ENCODE measurements around the gene SLC25A45.

Gene SLC25A45

GRCh38 chr11:65418681-65419459 lies 36.4 kb upstream of the SLC25A45 start:
- Histone ChIP-seq H2BK120ac (ENCODE audit: insufficient read depth, low read length, poor library complexity) (peak overlapping the region; percentile 89), H2BK12ac (ENCODE audit: low read length) (peak overlapping the region; percentile 87), H3K9ac (ENCODE audit: low read length) (peak overlapping the region; percentile 28), H3K9me3 (ENCODE audit: insufficient read depth, low read depth, low read length) (no peaks in the 10 kb centered on the region), H3K14ac (ENCODE audit: low read length) (peak overlapping the region; percentile 80), H2AFZ (ENCODE audit: insufficient read depth, low read length, poor library complexity) (peak overlapping the region; percentile 33), H3K36me3 (ENCODE audit: control insufficient read depth in 1 of 2, insufficient read depth in 2 of 2, low read length in 2 of 2) (peaks cover 0 to 3% of the 10 kb centered on the region in 2 experiments), H3K4me1 (ENCODE audit: control insufficient read depth in 1 of 2, insufficient read depth in 2 of 2, low read length in 2 of 2) (peaks cover 46 to 61% of the 10 kb centered on the region in 2 experiments), H4K91ac (ENCODE audit: low read depth, low read length) (peak overlapping the region; percentile 100), H4K8ac (ENCODE audit: low read depth, low read length) (peak overlapping the region; percentile 82), H3K27ac (ENCODE audit: low read depth, low read length) (peak overlapping the region; percentile 97), H3K4me3 (ENCODE audit: low read depth, low read length) (no peak overlapping the region), H3K27me3 (ENCODE audit: insufficient read depth, low read length) (no peaks in the 10 kb centered on the region), H4K12ac (ENCODE audit: low read depth, low read length) (peak overlapping the region; percentile 45), H3K79me2 (ENCODE audit: control insufficient read depth, insufficient read depth, low read length, poor library complexity) (peaks cover 36% of the 10 kb centered on the region), H3K4ac (ENCODE audit: low read depth, low read length) (peak overlapping the region; percentile 80), H3K23ac (ENCODE audit: low read length) (no peak overlapping the region), H3K18ac (ENCODE audit: low read length) (peak overlapping the region; percentile 92), H2BK5ac (ENCODE audit: low read depth, low read length, poor library complexity) (peak overlapping the region; percentile 93), H2AK5ac (ENCODE audit: low read length) (peak overlapping the region; percentile 79), H3K79me1 (ENCODE audit: low read length) (peaks cover 57% of the 10 kb centered on the region), H3K4me2 (ENCODE audit: low read length) (peak overlapping the region; percentile 28)
- peak; percentile 94 to 95 for DNase-seq
- WGBS (ENCODE audit: extremely low coverage, insufficient coverage, insufficient read length): no CpG with 5 or more reads among the region's 15 CpGs

GRCh38 chr11:65418431-65418680 lies 35.9 kb upstream of the SLC25A45 start:
- WGBS (ENCODE audit: extremely low coverage, insufficient coverage, insufficient read length): no CpG with 5 or more reads among the region's 4 CpGs
- Histone ChIP-seq H3K9me3 (ENCODE audit: insufficient read depth, low read depth, low read length) (no peaks in the 10 kb centered on the region), H4K91ac (ENCODE audit: low read depth, low read length) (peak overlapping the region; percentile 100)

GRCh38 chr11:65417702-65418430 lies 35.4 kb upstream of the SLC25A45 start:
- Histone ChIP-seq H3K4ac (ENCODE audit: low read depth, low read length) (peak overlapping the region; percentile 7), H4K8ac (ENCODE audit: low read depth, low read length) (peak overlapping the region; percentile 5), H3K79me2 (ENCODE audit: control insufficient read depth, insufficient read depth, low read length, poor library complexity) (peaks cover 26% of the 10 kb centered on the region), H3K79me1 (ENCODE audit: low read length) (peaks cover 50% of the 10 kb centered on the region), H2AFZ (ENCODE audit: insufficient read depth, low read length, poor library complexity) (no peak overlapping the region), H3K23ac (ENCODE audit: low read length) (no peak overlapping the region), H3K4me1 (ENCODE audit: control insufficient read depth in 1 of 2, insufficient read depth in 2 of 2, low read length in 2 of 2) (peaks cover 40 to 51% of the 10 kb centered on the region in 2 experiments), H3K9ac (ENCODE audit: low read length) (no peak overlapping the region), H2AK5ac (ENCODE audit: low read length) (peak overlapping the region; percentile 56), H3K4me3 (ENCODE audit: low read depth, low read length) (peak overlapping the region; percentile 13), H3K27me3 (ENCODE audit: insufficient read depth, low read length) (no peaks in the 10 kb centered on the region), H3K9me3 (ENCODE audit: insufficient read depth, low read depth, low read length) (no peaks in the 10 kb centered on the region), H4K12ac (ENCODE audit: low read depth, low read length) (no peak overlapping the region), H4K91ac (ENCODE audit: low read depth, low read length) (peak overlapping the region; percentile 100), H3K4me2 (ENCODE audit: low read length) (peak overlapping the region; percentile 20), H3K14ac (ENCODE audit: low read length) (peak overlapping the region; percentile 34), H2BK12ac (ENCODE audit: low read length) (peak overlapping the region; percentile 48), H3K36me3 (ENCODE audit: control insufficient read depth in 1 of 2, insufficient read depth in 2 of 2, low read length in 2 of 2) (peaks cover 5 to 8% of the 10 kb centered on the region in 2 experiments), H3K18ac (ENCODE audit: low read length) (peak overlapping the region; percentile 41), H2BK120ac (ENCODE audit: insufficient read depth, low read length, poor library complexity) (peak overlapping the region; percentile 33), H2BK5ac (ENCODE audit: low read depth, low read length, poor library complexity) (peak overlapping the region; percentile 93), H3K27ac (ENCODE audit: low read depth, low read length) (peak overlapping the region; percentile 97)
- no CpG with 5 or more reads among the region's 19 CpGs for WGBS (ENCODE audit: extremely low coverage, insufficient coverage, insufficient read length)
- peak in 1 of 2 donors; percentile 47 for DNase-seq

More at GRCh38 chr11:65418431-65418680, 35.9 kb upstream of the SLC25A45 start:
- Histone ChIP-seq H4K12ac (ENCODE audit: low read depth, low read length) (no peak overlapping the region), H3K4me2 (ENCODE audit: low read length) (peak overlapping the region; percentile 28), H3K23ac (ENCODE audit: low read length) (no peak overlapping the region), H4K8ac (ENCODE audit: low read depth, low read length) (peak overlapping the region; percentile 82), H3K79me2 (ENCODE audit: control insufficient read depth, insufficient read depth, low read length, poor library complexity) (peaks cover 31% of the 10 kb centered on the region), H3K27me3 (ENCODE audit: insufficient read depth, low read length) (no peaks in the 10 kb centered on the region), H2BK5ac (ENCODE audit: low read depth, low read length, poor library complexity) (peak overlapping the region; percentile 93), H2BK120ac (ENCODE audit: insufficient read depth, low read length, poor library complexity) (peak overlapping the region; percentile 73), H3K36me3 (ENCODE audit: control insufficient read depth in 1 of 2, insufficient read depth in 2 of 2, low read length in 2 of 2) (peaks cover 5 to 8% of the 10 kb centered on the region in 2 experiments), H3K4me3 (ENCODE audit: low read depth, low read length) (no peak overlapping the region), H3K4ac (ENCODE audit: low read depth, low read length) (peak overlapping the region; percentile 80), H3K79me1 (ENCODE audit: low read length) (peaks cover 55% of the 10 kb centered on the region), H2BK12ac (ENCODE audit: low read length) (peak overlapping the region; percentile 87), H3K14ac (ENCODE audit: low read length) (peak overlapping the region; percentile 80), H3K27ac (ENCODE audit: low read depth, low read length) (peak overlapping the region; percentile 97), H3K4me1 (ENCODE audit: control insufficient read depth in 1 of 2, insufficient read depth in 2 of 2, low read length in 2 of 2) (peaks cover 45 to 56% of the 10 kb centered on the region in 2 experiments), H2AK5ac (ENCODE audit: low read length) (peak overlapping the region; percentile 75), H3K18ac (ENCODE audit: low read length) (peak overlapping the region; percentile 92), H3K9ac (ENCODE audit: low read length) (no peak overlapping the region), H2AFZ (ENCODE audit: insufficient read depth, low read length, poor library complexity) (peak overlapping the region; percentile 33)
- DNase-seq: no peak

GRCh38 chr11:65416841-65417701 lies 34.6 kb upstream of the SLC25A45 start:
- Histone ChIP-seq H4K91ac (ENCODE audit: low read depth, low read length) (peak overlapping the region; percentile 100), H3K27me3 (ENCODE audit: insufficient read depth, low read length) (no peaks in the 10 kb centered on the region), H2BK5ac (ENCODE audit: low read depth, low read length, poor library complexity) (peak overlapping the region; percentile 15), H2AFZ (ENCODE audit: insufficient read depth, low read length, poor library complexity) (no peak overlapping the region), H4K12ac (ENCODE audit: low read depth, low read length) (no peak overlapping the region), H3K4ac (ENCODE audit: low read depth, low read length) (peak overlapping the region; percentile 51), H3K36me3 (ENCODE audit: control insufficient read depth in 1 of 2, insufficient read depth in 2 of 2, low read length in 2 of 2) (peaks cover 10 to 13% of the 10 kb centered on the region in 2 experiments), H3K9ac (ENCODE audit: low read length) (no peak overlapping the region), H3K79me2 (ENCODE audit: control insufficient read depth, insufficient read depth, low read length, poor library complexity) (peaks cover 22% of the 10 kb centered on the region), H3K18ac (ENCODE audit: low read length) (peak overlapping the region; percentile 41), H3K14ac (ENCODE audit: low read length) (peak overlapping the region; percentile 34), H2BK120ac (ENCODE audit: insufficient read depth, low read length, poor library complexity) (peak overlapping the region; percentile 46), H2AK5ac (ENCODE audit: low read length) (peak overlapping the region; percentile 89), H3K9me3 (ENCODE audit: insufficient read depth, low read depth, low read length) (no peaks in the 10 kb centered on the region), H3K4me3 (ENCODE audit: low read depth, low read length) (no peak overlapping the region), H3K4me1 (ENCODE audit: control insufficient read depth in 1 of 2, insufficient read depth in 2 of 2, low read length in 2 of 2) (peaks cover 38 to 48% of the 10 kb centered on the region in 2 experiments), H4K8ac (ENCODE audit: low read depth, low read length) (no peak overlapping the region), H3K4me2 (ENCODE audit: low read length) (peak overlapping the region; percentile 51), H2BK12ac (ENCODE audit: low read length) (peak overlapping the region; percentile 61), H3K23ac (ENCODE audit: low read length) (no peak overlapping the region), H3K27ac (ENCODE audit: low read depth, low read length) (no peak overlapping the region), H3K79me1 (ENCODE audit: low read length) (peaks cover 44% of the 10 kb centered on the region)
- no CpG with 5 or more reads among the region's 14 CpGs for WGBS (ENCODE audit: extremely low coverage, insufficient coverage, insufficient read length)
- peak in 1 of 2 donors; percentile 23 for DNase-seq

All from trophoblast cell (in vitro differentiated cells and primary cell).